KMS-11 (cell line): ENCODE data around the gene CDC25B.

ENCODE experiments used
- H2AFZ ChIP-seq: fragments of 200-600 bp; sonication (generic); 2 replicates; pipeline ENCODE4 v1.6.1; 2016; ENCODE audit warnings: antibody characterized with exemption, mixed run types, low read depth
- H3K27ac ChIP-seq: fragments of 200-600 bp; sonication (generic); 2 replicates; pipeline ENCODE4 v1.6.1; 2016; ENCODE audit warnings: mild to moderate bottlenecking, mixed run types
- H3K27me3 ChIP-seq: fragments of 200-600 bp; sonication (generic); 2 replicates; pipeline ENCODE4 v1.6.1; 2017; ENCODE audit warnings: mild to moderate bottlenecking, low read depth, mixed run types, moderate library complexity; ENCODE audit not compliant: insufficient read depth
- H3K36me3 ChIP-seq: fragments of 200-600 bp; sonication (generic); 2 replicates; pipeline ENCODE4 v1.6.1; 2017; ENCODE audit warnings: mild to moderate bottlenecking, mixed run types; ENCODE audit not compliant: insufficient read depth
- H3K4me1 ChIP-seq: fragments of 200-600 bp; sonication (generic); 2 replicates; pipeline ENCODE4 v1.6.1; 2016; ENCODE audit warnings: mild to moderate bottlenecking, low read depth, mixed run types; ENCODE audit not compliant: poor library complexity, severe bottlenecking
- H3K4me2 ChIP-seq: fragments of 200-600 bp; sonication (generic); 2 replicates; pipeline ENCODE4 v1.7.0; 2016; ENCODE audit warnings: mild to moderate bottlenecking, mixed run types
- H3K4me3 ChIP-seq: fragments of 200-600 bp; sonication (generic); IDR thresholded peaks from 2 replicates; pipeline ENCODE4 v1.6.1; 2017; ENCODE audit warnings: low read depth, low read length, mixed read lengths; ENCODE audit not compliant: insufficient read depth
- H3K79me2 ChIP-seq: fragments of 200-600 bp; sonication (generic); 2 replicates; pipeline ENCODE4 v1.6.1; 2016; ENCODE audit warnings: low read depth, mixed run types; ENCODE audit not compliant: insufficient read depth
- H3K9ac ChIP-seq: fragments of 200-600 bp; sonication (generic); 2 replicates; pipeline ENCODE4 v1.6.1; 2016; ENCODE audit warnings: mild to moderate bottlenecking, mixed run types
- H4K20me1 ChIP-seq: fragments of 200-600 bp; sonication (generic); 2 replicates; pipeline ENCODE4 v1.6.1; 2016; ENCODE audit warnings: mild to moderate bottlenecking, mixed run types; ENCODE audit not compliant: insufficient read depth
- TF ChIP-seq, protein P1 (sequence below): fragments of 200-600 bp; sonication (generic); conservative IDR thresholded peaks from 2 replicates; pipeline ENCODE4 v1.6.1; 2017; ENCODE audit warnings: low read depth, mild to moderate bottlenecking, antibody characterized with exemption, low read length, moderate library complexity, mixed read lengths

Gene CDC25B

DNA sequence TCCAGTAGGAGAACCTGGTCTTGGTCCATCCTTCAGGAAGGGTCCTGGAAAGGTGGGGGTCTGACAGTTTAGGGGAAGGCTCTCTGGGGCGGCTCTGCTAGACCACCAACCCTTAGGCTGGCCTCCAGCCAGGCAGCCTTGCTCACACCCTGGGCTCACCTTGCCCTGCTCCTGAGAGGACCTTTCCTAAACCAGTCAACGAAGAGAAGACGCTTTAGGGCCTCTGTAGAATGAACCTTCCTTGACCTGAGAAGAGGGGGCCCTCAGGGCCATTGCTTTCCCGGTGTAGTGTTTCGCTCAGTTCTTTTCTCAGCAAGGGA, 1.1 kb downstream of the CDC25B start:
- Histone ChIP-seq H2AFZ (no peak overlapping the region), H3K27me3 (no peaks in the 10 kb centered on the region), H3K27ac (peak overlapping the region; percentile 38), H4K20me1 (no peaks in the 10 kb centered on the region), H3K4me1 (peaks cover 18% of the 10 kb centered on the region), H3K9ac (peak overlapping the region; percentile 53; the same call in 1 of the 2 replicates), H3K4me3 (no peak overlapping the region), H3K36me3 (no peaks in the 10 kb centered on the region), H3K79me2 (peaks cover 7% of the 10 kb centered on the region; the same call in 1 of the 2 replicates), H3K4me2 (peak overlapping the region; percentile 95)
- TF ChIP-seq, protein P1, sequence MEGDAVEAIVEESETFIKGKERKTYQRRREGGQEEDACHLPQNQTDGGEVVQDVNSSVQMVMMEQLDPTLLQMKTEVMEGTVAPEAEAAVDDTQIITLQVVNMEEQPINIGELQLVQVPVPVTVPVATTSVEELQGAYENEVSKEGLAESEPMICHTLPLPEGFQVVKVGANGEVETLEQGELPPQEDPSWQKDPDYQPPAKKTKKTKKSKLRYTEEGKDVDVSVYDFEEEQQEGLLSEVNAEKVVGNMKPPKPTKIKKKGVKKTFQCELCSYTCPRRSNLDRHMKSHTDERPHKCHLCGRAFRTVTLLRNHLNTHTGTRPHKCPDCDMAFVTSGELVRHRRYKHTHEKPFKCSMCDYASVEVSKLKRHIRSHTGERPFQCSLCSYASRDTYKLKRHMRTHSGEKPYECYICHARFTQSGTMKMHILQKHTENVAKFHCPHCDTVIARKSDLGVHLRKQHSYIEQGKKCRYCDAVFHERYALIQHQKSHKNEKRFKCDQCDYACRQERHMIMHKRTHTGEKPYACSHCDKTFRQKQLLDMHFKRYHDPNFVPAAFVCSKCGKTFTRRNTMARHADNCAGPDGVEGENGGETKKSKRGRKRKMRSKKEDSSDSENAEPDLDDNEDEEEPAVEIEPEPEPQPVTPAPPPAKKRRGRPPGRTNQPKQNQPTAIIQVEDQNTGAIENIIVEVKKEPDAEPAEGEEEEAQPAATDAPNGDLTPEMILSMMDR = no peak

DNA sequence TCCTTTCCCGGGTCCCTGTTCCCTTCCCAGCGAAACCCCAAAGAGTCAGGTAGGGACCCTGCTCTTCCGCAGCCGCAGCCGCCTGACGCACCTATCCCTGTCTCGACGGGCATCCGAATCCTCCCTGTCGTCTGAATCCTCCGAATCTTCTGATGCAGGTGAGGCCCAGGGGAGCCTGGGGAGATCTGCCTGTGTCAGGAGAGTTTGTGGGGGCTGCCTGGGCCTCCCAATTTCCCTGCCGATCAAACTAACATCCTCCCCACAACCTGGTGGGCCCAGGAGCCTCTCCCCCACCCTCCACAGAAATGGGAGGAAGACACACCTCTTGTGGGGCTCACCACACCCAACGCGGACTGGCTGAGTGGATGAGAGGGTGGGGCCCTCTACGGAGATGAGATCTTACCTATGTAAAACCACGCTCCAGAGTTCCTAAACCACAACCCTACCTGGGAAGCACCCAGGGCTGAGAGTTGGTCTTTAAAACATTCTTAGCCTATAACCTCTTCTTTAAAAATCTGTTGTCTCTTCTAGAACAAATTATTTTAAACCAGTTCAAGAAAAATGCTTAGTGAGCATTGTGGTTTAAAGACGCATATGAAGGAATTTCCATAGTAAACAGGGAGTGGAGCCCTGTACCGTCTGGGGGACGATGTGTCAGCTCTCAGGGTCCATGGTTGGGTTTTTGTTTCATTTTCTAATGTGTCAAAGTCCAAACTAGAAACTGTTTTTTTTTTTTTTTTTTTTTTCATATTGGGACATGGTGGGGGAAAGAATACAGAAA, 1.7 kb downstream of the CDC25B start:
- Histone ChIP-seq H3K9ac (peak overlapping the region; percentile 53; the same call in 1 of the 2 replicates), H4K20me1 (no peaks in the 10 kb centered on the region), H3K4me3 (no peak overlapping the region), H3K36me3 (no peaks in the 10 kb centered on the region), H2AFZ (peak overlapping the region; percentile 26; the same call in 1 of the 2 replicates), H3K4me1 (peaks cover 18% of the 10 kb centered on the region), H3K79me2 (peaks cover 7% of the 10 kb centered on the region; the same call in 1 of the 2 replicates), H3K4me2 (peak overlapping the region; percentile 95), H3K27ac (peak overlapping the region; percentile 38), H3K27me3 (no peaks in the 10 kb centered on the region)
- TF ChIP-seq, protein P1 = no peak

DNA sequence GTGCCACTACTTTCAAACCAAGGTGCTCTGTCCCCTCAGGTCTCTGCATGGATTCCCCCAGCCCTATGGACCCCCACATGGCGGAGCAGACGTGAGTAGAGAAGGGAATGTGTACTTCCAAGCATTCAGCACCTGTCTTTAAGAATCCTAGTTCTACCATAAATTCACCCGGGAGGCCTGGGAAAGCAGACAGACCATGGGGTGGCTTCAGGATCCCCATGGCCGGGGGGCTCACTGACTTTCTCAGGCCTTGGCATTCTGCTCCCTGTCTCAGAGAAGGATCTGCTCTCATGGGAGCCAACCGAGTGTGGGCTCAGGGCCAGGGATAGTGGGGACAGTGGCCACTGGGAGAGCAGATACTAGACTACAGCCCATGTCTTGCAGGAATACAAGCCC, 2.3 kb downstream of the CDC25B start:
- Histone ChIP-seq H3K36me3 (no peaks in the 10 kb centered on the region), H4K20me1 (no peaks in the 10 kb centered on the region), H3K27me3 (no peaks in the 10 kb centered on the region), H3K4me1 (peaks cover 18% of the 10 kb centered on the region), H3K27ac (peak overlapping the region; percentile 38; the same call in 1 of the 2 replicates), H3K79me2 (peaks cover 7% of the 10 kb centered on the region; the same call in 1 of the 2 replicates), H3K4me3 (no peak overlapping the region), H3K9ac (peak overlapping the region; percentile 53; the same call in 1 of the 2 replicates), H2AFZ (no peak overlapping the region), H3K4me2 (peak overlapping the region; percentile 95; the same call in 1 of the 2 replicates)
- TF ChIP-seq, protein P1 = no peak

DNA sequence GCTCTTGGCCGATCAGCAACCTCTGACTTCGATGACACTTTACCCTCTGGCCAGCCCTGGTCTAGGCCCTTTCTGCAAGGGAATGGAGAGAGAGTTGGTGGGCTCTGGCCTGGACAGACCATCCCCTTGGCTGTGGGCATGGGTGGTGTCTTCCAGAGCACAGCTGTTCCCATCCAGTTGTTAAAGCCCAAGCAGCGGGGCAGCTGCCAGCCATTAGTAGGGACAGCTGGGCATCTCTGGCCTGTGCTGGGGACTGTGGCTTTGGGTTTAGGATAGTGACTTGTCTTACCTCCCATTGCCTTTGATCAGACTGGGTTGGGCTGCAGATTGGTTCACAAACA, 2.8 kb downstream of the CDC25B start:
- H3K27me3 ChIP-seq = no peaks in the 10 kb centered on the region
- H3K4me1 ChIP-seq = peaks cover 18% of the 10 kb centered on the region
- H3K27ac ChIP-seq = no peak overlapping the region
- no peaks in the 10 kb centered on the region for H3K36me3 ChIP-seq
- H4K20me1 ChIP-seq = no peaks in the 10 kb centered on the region
- H3K4me3 ChIP-seq = no peak overlapping the region
- no peak overlapping the region for H2AFZ ChIP-seq
- H3K4me2 ChIP-seq = peak overlapping the region; percentile 95; the same call in 1 of the 2 replicates
- H3K79me2 ChIP-seq = peaks cover 7% of the 10 kb centered on the region; the same call in 1 of the 2 replicates
- TF ChIP-seq, protein P1 = no peak
- no peak overlapping the region for H3K9ac ChIP-seq
